Lower leg skin (tissue), 3 donors: ENCODE measurements around the gene KLRC4.

Experiments
- CTCF ChIP-seq, 3 donors: fragments of 450-650 bp; IDR thresholded peaks; one replicate each; pipeline ENCODE4 v1.5.1; 2016; ENCODE audit warnings: antibody characterized with exemption in 3 of 3, mild to moderate bottlenecking in 3 of 3, moderate library complexity in 2 of 3
- POLR2A ChIP-seq, 2 donors: fragments of 450-650 bp; IDR thresholded peaks; one replicate each; pipeline ENCODE4 v1.6.1; 2016 to 2017; ENCODE audit warnings: antibody characterized with exemption in 2 of 2, mild to moderate bottlenecking in 1 of 2, moderate library complexity in 1 of 2

GRCh38 chr12:10362828-10363657 is 46.5 kb downstream of the KLRC4 start:
- no peak for TF ChIP-seq CTCF (IDR thresholded peaks at IDR 0.05)
- TF ChIP-seq POLR2A (IDR thresholded peaks at IDR 0.05) = no peak
